MM.1S (cell line): ENCODE data around the gene RNF182.

ENCODE experiments used
- DNase-seq: peaks from one replicate; pipeline ENCODE4 v3.0.0-alpha.2; 2015
- H2AFZ ChIP-seq: fragments of 300-600 bp; sonication (generic); 2 replicates; pipeline ENCODE4 v1.6.0; 2016; ENCODE audit warnings: antibody characterized with exemption, low read length
- H3F3A ChIP-seq: fragments of 300-600 bp; sonication (generic); 2 replicates; pipeline ENCODE4 v1.6.1; 2016; ENCODE audit warnings: mild to moderate bottlenecking, antibody characterized with exemption, low read length, moderate library complexity, mixed read lengths; ENCODE audit not compliant: insufficient read depth
- H3K27ac ChIP-seq: fragments of 300-600 bp; sonication (generic); 2 replicates; pipeline ENCODE4 v1.5.1; 2016; ENCODE audit warnings: mild to moderate bottlenecking, low read length
- H3K27me3 ChIP-seq: fragments of 300-600 bp; sonication (generic); replicated peaks from 2 replicates; pipeline ENCODE4 v1.6.0; 2016; ENCODE audit warnings: low read length; ENCODE audit not compliant: insufficient read depth
- H3K36me3 ChIP-seq: fragments of 300-600 bp; sonication (generic); replicated peaks from 2 replicates; pipeline ENCODE4 v1.6.1; 2016; ENCODE audit warnings: mild to moderate bottlenecking, low read length, mixed read lengths; ENCODE audit not compliant: insufficient read depth
- H3K4me1 ChIP-seq: fragments of 300-600 bp; sonication (generic); 2 replicates; pipeline ENCODE4 v1.6.1; 2016; ENCODE audit warnings: low read length, mixed read lengths
- H3K4me2 ChIP-seq: fragments of 300-600 bp; sonication (generic); 2 replicates; pipeline ENCODE4 v1.6.0; 2016; ENCODE audit warnings: low read depth, low read length
- H3K4me3 ChIP-seq: fragments of 300-600 bp; sonication (generic); 2 replicates; pipeline ENCODE4 v1.5.1; 2016; ENCODE audit warnings: low read length, mixed read lengths
- H3K79me2 ChIP-seq: fragments of 300-600 bp; sonication (generic); 2 replicates; pipeline ENCODE4 v1.6.1; 2016; ENCODE audit warnings: mixed run types, low read length, mixed read lengths
- H3K9ac ChIP-seq: fragments of 300-600 bp; sonication (generic); 2 replicates; pipeline ENCODE4 v1.6.1; 2016; ENCODE audit warnings: low read length, mixed read lengths
- H3K9me2 ChIP-seq: fragments of 300-600 bp; sonication (generic); replicated peaks from 2 replicates; pipeline ENCODE4 v1.6.1; 2016; ENCODE audit warnings: mild to moderate bottlenecking, low read length, mixed read lengths; ENCODE audit not compliant: insufficient read depth
- H3K9me3 ChIP-seq: fragments of 300-600 bp; sonication (generic); replicated peaks from 2 replicates; pipeline ENCODE4 v1.6.1; 2016; ENCODE audit warnings: mild to moderate bottlenecking, low read length, mixed read lengths; ENCODE audit not compliant: insufficient read depth
- H4K20me1 ChIP-seq: fragments of 300-600 bp; sonication (generic); 2 replicates; pipeline ENCODE4 v1.6.1; 2016; ENCODE audit warnings: mild to moderate bottlenecking, low read length, moderate library complexity, mixed read lengths; ENCODE audit not compliant: insufficient read depth
- EZH2 ChIP-seq: fragments of 300-600 bp; sonication (generic); optimal IDR thresholded peaks from 2 replicates; pipeline ENCODE3; 2017; ENCODE audit warnings: low read depth, mild to moderate bottlenecking, antibody characterized with exemption, low read length, mixed read lengths
- EZH2phosphoT487 ChIP-seq: fragments of 300-600 bp; sonication (generic); IDR thresholded peaks from 2 replicates; pipeline ENCODE4 v1.6.1; 2018; ENCODE audit warnings: antibody characterized with exemption, low read length
- TF ChIP-seq, protein P1 (sequence below): fragments of 300-600 bp; sonication (generic); IDR thresholded peaks from 2 replicates; pipeline ENCODE4 v1.5.1; 2016; ENCODE audit warnings: antibody characterized with exemption, low read length, mixed read lengths

Gene RNF182

DNA sequence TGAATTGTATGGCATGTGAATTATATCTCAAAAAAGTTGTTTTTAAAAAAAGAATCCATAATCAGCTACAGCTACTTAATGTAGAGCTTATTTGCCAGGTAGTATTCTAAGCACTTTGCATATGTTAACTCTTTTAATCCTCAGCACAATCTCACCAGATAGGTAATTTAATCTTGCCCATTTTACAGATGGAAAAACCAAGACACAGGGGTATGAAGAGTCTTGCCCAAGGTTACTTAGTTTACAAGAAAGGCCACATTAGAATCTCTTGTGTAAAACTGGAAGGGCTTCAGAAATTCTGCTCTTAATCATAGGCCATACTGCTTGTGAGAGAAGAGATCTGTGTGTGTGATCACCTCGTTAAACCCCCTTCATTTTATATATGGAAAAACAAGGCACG lies 13.4 kb upstream of the RNF182 start:
- Histone ChIP-seq H3K4me2 (no peak overlapping the region), H3K4me3 (no peak overlapping the region), H3K4me1 (no peaks in the 10 kb centered on the region), H3K79me2 (no peaks in the 10 kb centered on the region), H3K9ac (no peak overlapping the region), H3F3A (no peaks in the 10 kb centered on the region), H4K20me1 (no peaks in the 10 kb centered on the region), H3K27ac (no peak overlapping the region), H3K27me3 (no peaks in the 10 kb centered on the region), H3K36me3 (no peaks in the 10 kb centered on the region), H2AFZ (no peak overlapping the region), H3K9me2 (no peaks in the 10 kb centered on the region), H3K9me3 (no peaks in the 10 kb centered on the region)
- no peak for DNase-seq
- TF ChIP-seq, protein P1, sequence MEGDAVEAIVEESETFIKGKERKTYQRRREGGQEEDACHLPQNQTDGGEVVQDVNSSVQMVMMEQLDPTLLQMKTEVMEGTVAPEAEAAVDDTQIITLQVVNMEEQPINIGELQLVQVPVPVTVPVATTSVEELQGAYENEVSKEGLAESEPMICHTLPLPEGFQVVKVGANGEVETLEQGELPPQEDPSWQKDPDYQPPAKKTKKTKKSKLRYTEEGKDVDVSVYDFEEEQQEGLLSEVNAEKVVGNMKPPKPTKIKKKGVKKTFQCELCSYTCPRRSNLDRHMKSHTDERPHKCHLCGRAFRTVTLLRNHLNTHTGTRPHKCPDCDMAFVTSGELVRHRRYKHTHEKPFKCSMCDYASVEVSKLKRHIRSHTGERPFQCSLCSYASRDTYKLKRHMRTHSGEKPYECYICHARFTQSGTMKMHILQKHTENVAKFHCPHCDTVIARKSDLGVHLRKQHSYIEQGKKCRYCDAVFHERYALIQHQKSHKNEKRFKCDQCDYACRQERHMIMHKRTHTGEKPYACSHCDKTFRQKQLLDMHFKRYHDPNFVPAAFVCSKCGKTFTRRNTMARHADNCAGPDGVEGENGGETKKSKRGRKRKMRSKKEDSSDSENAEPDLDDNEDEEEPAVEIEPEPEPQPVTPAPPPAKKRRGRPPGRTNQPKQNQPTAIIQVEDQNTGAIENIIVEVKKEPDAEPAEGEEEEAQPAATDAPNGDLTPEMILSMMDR: no peak
- TF ChIP-seq EZH2phosphoT487 (no peak), EZH2 (no peak)

DNA sequence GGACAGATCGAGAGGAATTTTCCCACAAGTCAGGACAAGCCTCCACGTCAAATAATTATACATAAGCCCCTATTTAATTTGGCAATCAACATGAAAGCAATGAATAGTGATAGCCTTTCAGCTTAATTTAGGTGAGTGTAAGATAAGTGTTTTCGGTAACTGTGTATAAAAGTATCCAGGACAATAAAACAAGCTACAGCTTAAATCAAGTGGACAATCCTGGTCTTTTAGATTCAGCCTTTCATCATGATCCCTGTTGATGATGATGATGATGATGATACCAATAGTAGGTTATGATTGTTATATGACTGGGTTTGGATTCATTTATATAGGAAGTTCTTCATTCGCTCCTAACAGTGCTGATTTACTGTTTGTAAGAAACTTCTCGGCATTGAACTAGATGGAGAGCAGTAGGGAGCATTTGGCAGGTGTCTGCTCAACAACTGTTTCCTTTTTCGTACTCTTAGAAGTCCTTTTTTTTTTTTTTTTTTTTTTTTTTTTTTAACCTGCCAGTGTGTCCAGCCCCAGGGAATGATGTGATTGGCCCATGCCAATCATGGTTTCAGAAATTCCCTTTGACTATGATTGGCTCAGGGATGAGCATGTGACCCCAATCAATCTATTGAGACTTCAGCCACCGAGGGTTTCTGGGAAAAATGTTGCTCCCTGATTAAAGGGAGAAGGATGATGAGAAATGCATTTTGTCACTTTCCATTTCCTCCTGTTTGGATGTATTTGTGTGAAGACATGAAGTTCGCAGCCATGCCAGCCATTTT lies 11.3 kb upstream of the RNF182 start:
- Histone ChIP-seq H3K4me3 (no peak overlapping the region), H3K27me3 (no peaks in the 10 kb centered on the region), H3K9me3 (no peaks in the 10 kb centered on the region), H3K4me1 (no peaks in the 10 kb centered on the region), H3K9ac (no peak overlapping the region), H3K27ac (no peak overlapping the region), H4K20me1 (no peaks in the 10 kb centered on the region), H3K9me2 (no peaks in the 10 kb centered on the region), H3F3A (no peaks in the 10 kb centered on the region), H3K4me2 (no peak overlapping the region), H3K79me2 (no peaks in the 10 kb centered on the region), H2AFZ (no peak overlapping the region), H3K36me3 (no peaks in the 10 kb centered on the region)
- no peak for TF ChIP-seq EZH2
- TF ChIP-seq, protein P1: no peak
- TF ChIP-seq EZH2phosphoT487: no peak
- DNase-seq: no peak

DNA sequence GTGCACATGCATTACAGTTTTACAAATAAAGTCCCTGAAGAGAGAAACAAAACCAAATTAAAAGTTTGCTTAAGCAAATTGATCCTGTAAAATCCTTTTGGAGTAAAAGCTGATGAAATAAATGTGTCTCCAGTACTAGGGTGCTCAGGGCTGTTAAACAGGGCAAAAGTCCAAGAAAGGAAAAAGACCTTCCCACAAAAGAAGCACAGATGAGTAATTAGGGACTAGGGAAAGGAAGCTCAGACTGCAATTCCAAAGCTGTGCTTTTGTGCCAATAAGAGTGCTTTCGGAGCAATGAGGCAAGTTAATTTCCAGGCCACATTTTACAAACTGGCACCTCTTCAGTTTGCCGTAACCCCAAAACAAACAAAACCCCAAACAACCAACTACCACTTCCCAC lies 10.4 kb upstream of the RNF182 start:
- H2AFZ ChIP-seq: no peak overlapping the region

More for the DNA sequence above, 10.4 kb upstream of the RNF182 start:
- no peaks in the 10 kb centered on the region for H4K20me1 ChIP-seq
- no peak for DNase-seq
- H3K79me2 ChIP-seq: no peaks in the 10 kb centered on the region
- no peaks in the 10 kb centered on the region for H3K9me2 ChIP-seq
- H3K27me3 ChIP-seq: no peaks in the 10 kb centered on the region
- no peak overlapping the region for H3K4me3 ChIP-seq
- H3K27ac ChIP-seq: no peak overlapping the region
- no peaks in the 10 kb centered on the region for H3K36me3 ChIP-seq
- no peak overlapping the region for H3K9ac ChIP-seq
- no peak overlapping the region for H3K4me2 ChIP-seq
- no peaks in the 10 kb centered on the region for H3K4me1 ChIP-seq
- TF ChIP-seq EZH2: no peak
- no peak for TF ChIP-seq EZH2phosphoT487
- TF ChIP-seq, protein P1: no peak
- H3F3A ChIP-seq: no peaks in the 10 kb centered on the region
- no peaks in the 10 kb centered on the region for H3K9me3 ChIP-seq
